Measurements from ENCODE around the gene FZR1.

DNA sequence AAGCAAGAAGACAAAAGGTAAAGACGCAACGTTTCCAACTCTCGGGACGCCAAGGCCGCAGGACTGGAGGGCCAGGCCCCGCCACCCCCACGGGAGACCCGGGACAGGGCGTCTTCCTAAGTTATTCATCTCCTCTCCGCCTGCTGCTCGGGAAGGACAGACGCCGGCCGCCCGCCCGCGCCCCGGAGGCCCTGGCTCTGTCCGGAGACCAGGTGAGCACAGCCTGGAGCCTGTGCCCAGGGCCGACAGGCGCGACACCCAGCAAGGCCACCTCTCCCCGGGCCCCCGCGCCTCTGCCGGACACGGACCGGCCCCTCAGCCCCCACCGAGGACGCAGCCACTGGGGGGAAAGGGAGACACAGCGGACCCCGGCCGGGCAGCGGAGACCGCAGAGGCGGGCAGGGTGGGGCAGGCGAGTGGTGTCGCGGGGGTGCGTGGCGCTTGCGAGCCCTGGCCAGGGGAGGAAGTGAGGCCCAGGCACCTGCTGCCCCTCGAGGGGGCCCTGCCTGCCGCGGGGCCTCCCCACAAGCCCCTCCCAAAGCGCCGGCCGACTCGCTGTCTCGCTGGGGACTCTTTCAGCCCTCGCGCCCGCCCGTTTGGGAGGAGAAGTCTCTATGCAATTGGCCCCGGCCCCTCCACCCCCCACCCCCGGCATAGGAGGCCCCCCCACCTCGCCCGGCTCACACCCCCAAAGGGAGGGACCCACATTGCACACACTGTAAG is 43.0 kb upstream of the FZR1 start:
- TF ChIP-seq, protein P1, sequence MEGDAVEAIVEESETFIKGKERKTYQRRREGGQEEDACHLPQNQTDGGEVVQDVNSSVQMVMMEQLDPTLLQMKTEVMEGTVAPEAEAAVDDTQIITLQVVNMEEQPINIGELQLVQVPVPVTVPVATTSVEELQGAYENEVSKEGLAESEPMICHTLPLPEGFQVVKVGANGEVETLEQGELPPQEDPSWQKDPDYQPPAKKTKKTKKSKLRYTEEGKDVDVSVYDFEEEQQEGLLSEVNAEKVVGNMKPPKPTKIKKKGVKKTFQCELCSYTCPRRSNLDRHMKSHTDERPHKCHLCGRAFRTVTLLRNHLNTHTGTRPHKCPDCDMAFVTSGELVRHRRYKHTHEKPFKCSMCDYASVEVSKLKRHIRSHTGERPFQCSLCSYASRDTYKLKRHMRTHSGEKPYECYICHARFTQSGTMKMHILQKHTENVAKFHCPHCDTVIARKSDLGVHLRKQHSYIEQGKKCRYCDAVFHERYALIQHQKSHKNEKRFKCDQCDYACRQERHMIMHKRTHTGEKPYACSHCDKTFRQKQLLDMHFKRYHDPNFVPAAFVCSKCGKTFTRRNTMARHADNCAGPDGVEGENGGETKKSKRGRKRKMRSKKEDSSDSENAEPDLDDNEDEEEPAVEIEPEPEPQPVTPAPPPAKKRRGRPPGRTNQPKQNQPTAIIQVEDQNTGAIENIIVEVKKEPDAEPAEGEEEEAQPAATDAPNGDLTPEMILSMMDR (IDR thresholded peaks at IDR 0.05): no peak
- no peak for TF ChIP-seq POLR2A (IDR thresholded peaks at IDR 0.05)

Data from ovary (tissue), 3 donors.